ENCODE data around the gene QKI.

QKI gene

DNA sequence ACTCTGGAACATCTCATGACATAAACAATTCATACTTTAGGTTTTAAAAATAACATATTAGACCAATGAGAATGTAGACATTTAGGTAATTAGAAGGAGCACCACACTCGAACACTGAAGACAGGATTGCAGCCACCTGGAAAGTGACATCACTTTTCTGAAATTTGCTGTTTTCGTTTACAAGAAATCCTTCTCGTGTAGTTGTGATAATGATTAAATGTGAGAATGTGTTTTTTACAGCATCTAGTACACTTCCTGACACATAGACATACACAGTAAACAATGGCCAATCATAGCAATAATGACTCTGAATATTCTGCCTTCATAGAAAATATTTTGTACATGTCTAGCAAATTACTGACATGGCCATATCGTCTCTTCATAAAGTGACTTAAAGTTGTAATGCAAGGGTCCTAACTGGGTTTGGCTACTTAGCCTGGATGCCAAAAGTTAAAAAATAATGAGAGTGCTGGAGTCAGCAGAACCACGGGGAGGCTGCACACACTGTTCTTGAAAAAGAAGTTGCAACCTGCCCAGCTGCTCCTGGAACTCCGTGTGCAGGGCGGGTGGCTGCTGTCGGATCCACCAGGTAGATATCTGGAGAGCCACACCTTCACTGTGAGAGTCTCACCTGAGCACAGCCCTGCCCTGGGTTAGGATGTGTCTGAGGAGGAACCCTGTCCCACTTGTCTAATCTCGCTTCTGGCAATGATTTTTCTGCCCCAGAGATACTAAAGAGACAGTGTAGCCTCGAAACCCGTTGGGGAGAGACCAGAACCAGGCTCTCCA lies 212.9 kb downstream of the QKI start:
- DNase-seq = no peak

Measured in activated T-cell treated with anti-CD3 and anti-CD28 coated beads, Interleukin-2, amount 50 U/mL, for 1 hour (primary cell).